Caco-2 (cell line): ENCODE results near the gene LPCAT3. TPM values are rescaled to one million over a fixed set of nuclear protein-coding genes. Genes with fewer than 3 reads are reported as not detected.

ENCODE experiments used
- BruUV-seq: library from RNA; stranded (reverse); fragments of 400-500 nt; replicated peaks from 2 replicates; lab custom pipeline; 2021; lab: Mats Ljungman, UMichigan
- CTCF ChIA-PET: fragments of 300-600 bp; sonication (Branson Sonifier 250); formaldehyde crosslinking; loops from one replicate; lab custom pipeline; 2022; ENCODE audit warnings: antibody characterized with exemption; lab: Charles Lee
- POLR2A ChIA-PET: fragments of 300-600 bp; sonication (Branson Sonifier 250); formaldehyde crosslinking; loops from one replicate; lab custom pipeline; 2022; ENCODE audit warnings: antibody characterized with exemption; lab: Charles Lee
- DNase-seq, 2 experiments: peaks; one replicate each; pipeline versions ENCODE4 v3.0.0 to v3.0.0-alpha.2; 2020 to 2022
- H3K27me3 ChIP-seq: replicated peaks from 2 replicates; pipeline ENCODE4 v1.6.0; 2011; ENCODE audit warnings: low read length; ENCODE audit not compliant: control insufficient read depth, insufficient read depth
- H3K36me3 ChIP-seq: 2 replicates; pipeline ENCODE4 v1.5.1; 2011; ENCODE audit warnings: low read length; ENCODE audit not compliant: control insufficient read depth, insufficient read depth
- H3K4me1 ChIP-seq: fragments of 250-450 bp; sonication (Bioruptor Pico); 2 replicates; pipeline ENCODE4 v1.5.1; 2020; ENCODE audit warnings: mild to moderate bottlenecking
- H3K4me3 ChIP-seq: 2 replicates; pipeline ENCODE4 v1.5.1; 2011; ENCODE audit warnings: low read depth, mild to moderate bottlenecking, control low read depth, low read length
- H3K9me3 ChIP-seq: fragments of 250-450 bp; sonication (Bioruptor Pico); 2 replicates; pipeline ENCODE4 v1.5.1; 2020; ENCODE audit warnings: mild to moderate bottlenecking, moderate library complexity
- H3K27ac Mint-ChIP-seq: one replicate; pipeline ENCODE4 v1.8.0; 2022; ENCODE audit warnings: mixed read lengths; ENCODE audit not compliant: unreplicated experiment
- H3K27me3 Mint-ChIP-seq: one replicate; pipeline ENCODE4 v1.8.0; 2022; ENCODE audit warnings: mixed read lengths; ENCODE audit not compliant: insufficient read depth, unreplicated experiment
- H3K36me3 Mint-ChIP-seq: one replicate; pipeline ENCODE4 v1.8.0; 2022; ENCODE audit warnings: mild to moderate bottlenecking, mixed read lengths; ENCODE audit not compliant: insufficient read depth, unreplicated experiment
- H3K4me1 Mint-ChIP-seq: one replicate; pipeline ENCODE4 v1.8.0; 2022; ENCODE audit warnings: low read depth, mixed read lengths; ENCODE audit not compliant: unreplicated experiment
- H3K4me3 Mint-ChIP-seq: one replicate; pipeline ENCODE4 v1.8.0; 2022; ENCODE audit warnings: mild to moderate bottlenecking, moderate library complexity, mixed read lengths; ENCODE audit not compliant: unreplicated experiment
- H3K9me3 Mint-ChIP-seq: one replicate; pipeline ENCODE4 v1.8.0; 2022; ENCODE audit warnings: mixed read lengths; ENCODE audit not compliant: unreplicated experiment
- CTCF ChIP-seq, 2 experiments: fragments of 200-600 bp in 1 of 2; IDR thresholded peaks; 1 replicate in 1 of 2; 2 replicates in 1 of 2; pipeline versions ENCODE4 v1.5.1 to v1.8.0; 2011 to 2022; ENCODE audit warnings: antibody characterized with exemption in 1 of 2, control low read depth in 1 of 2, inconsistent platforms in 1 of 2, low read depth in 1 of 2, low read length in 1 of 2, mild to moderate bottlenecking in 1 of 2, moderate library complexity in 1 of 2; ENCODE audit not compliant: insufficient read depth in 1 of 2, severe bottlenecking in 1 of 2, unreplicated experiment in 1 of 2
- intact Hi-C: fragments of 100-400 bp; cut with micrococcal nuclease; formaldehyde crosslinking; loops from one replicate; pipeline ENCODE4 v1.10.0; 2022; ENCODE audit not compliant: unreplicated experiment
- total RNA-seq: library from RNA; stranded (reverse); gene quantifications from 2 replicates; pipeline ENCODE4 v1.2.3, GENCODE V29; 2022

LPCAT3 gene
- total RNA-seq, 1 experiment from 2014 or later, result 142 TPM

GRCh38 chr12:6959058-6959804 is 59.0 kb downstream of the LPCAT3 start:
- H3K4me1 ChIP-seq, result peaks cover 21% of the 10 kb centered on the region
- no peaks in the 10 kb centered on the region for H3K36me3 ChIP-seq
- intact Hi-C loops, result no loop called here
- H3K27me3 ChIP-seq, result no peaks in the 10 kb centered on the region
- H3K4me3 Mint-ChIP-seq, result no peak overlapping the region
- no peak for DNase-seq
- H3K27me3 Mint-ChIP-seq, result no peaks in the 10 kb centered on the region
- ChIA-PET POLR2A (interaction anchor here (9.3 kb wide), 1 partner anchor 14 kb away, joined by 237 read pairs; the partner anchor contains the start of genes C12orf57 and RNU7-1), CTCF (interaction anchor here (1.2 to 8.6 kb wide), 2 partner anchors 10 to 14 kb away, joined by 3 to 241 read pairs; partner anchors contain the start of genes C12orf57 and RNU7-1)
- TF ChIP-seq CTCF (IDR thresholded peaks at IDR 0.05; ENCODE audit: insufficient read depth in 1 of 2, low read depth in 1 of 2, low read length in 1 of 2, severe bottlenecking in 1 of 2, unreplicated experiment in 1 of 2), result no peak
- H3K4me3 ChIP-seq, result no peak overlapping the region
- H3K36me3 Mint-ChIP-seq, result peaks cover 28% of the 10 kb centered on the region
- H3K9me3 Mint-ChIP-seq, result no peaks in the 10 kb centered on the region
- H3K4me1 Mint-ChIP-seq, result peaks cover 21% of the 10 kb centered on the region
- no peaks in the 10 kb centered on the region for H3K9me3 ChIP-seq
- no peak overlapping the region for H3K27ac Mint-ChIP-seq
- BruUV-seq, result no TSS peak

- no peaks in the 10 kb centered on the region for H3K27me3 ChIP-seq
- H3K36me3 ChIP-seq, result no peaks in the 10 kb centered on the region
- H3K36me3 Mint-ChIP-seq, result peaks cover 22% of the 10 kb centered on the region
- ChIA-PET CTCF (interaction anchor here (0.9 to 8.6 kb wide), 2 partner anchors 13 to 89 kb away, joined by 3 to 241 read pairs; partner anchors contain the start of genes C12orf57 and RNU7-1), POLR2A (interaction anchor here (9.3 kb wide), 1 partner anchor 13 kb away, joined by 237 read pairs; the partner anchor contains the start of genes C12orf57 and RNU7-1)
- no peak overlapping the region for H3K4me3 ChIP-seq
- BruUV-seq, result no TSS peak
- H3K9me3 Mint-ChIP-seq, result no peaks in the 10 kb centered on the region
- H3K27ac Mint-ChIP-seq, result no peak overlapping the region
- no peaks in the 10 kb centered on the region for H3K9me3 ChIP-seq
- no peak for TF ChIP-seq CTCF (IDR thresholded peaks at IDR 0.05; ENCODE audit: insufficient read depth in 1 of 2, low read depth in 1 of 2, low read length in 1 of 2, severe bottlenecking in 1 of 2, unreplicated experiment in 1 of 2)
- peaks cover 21% of the 10 kb centered on the region for H3K4me1 ChIP-seq
- intact Hi-C loops, result no loop called here
- no peaks in the 10 kb centered on the region for H3K27me3 Mint-ChIP-seq
- no peak for DNase-seq
- no peak overlapping the region for H3K4me3 Mint-ChIP-seq
- H3K4me1 Mint-ChIP-seq, result peaks cover 21% of the 10 kb centered on the region
These were observed 59.6 kb downstream of the LPCAT3 start for GRCh38 chr12:6958609-6959057.

GRCh38 chr12:6957741-6958608 is 60.3 kb downstream of the LPCAT3 start:
- BruUV-seq, result no TSS peak
- no peak for DNase-seq
- H3K27ac Mint-ChIP-seq, result no peak overlapping the region
- intact Hi-C loops, result no loop called here
- CTCF ChIA-PET, result interaction anchor here (0.5 to 1.0 kb wide), 3 partner anchors 12 to 88 kb away, joined by 3 read pairs; no protein-coding TSS in a partner anchor
- H3K36me3 Mint-ChIP-seq, result peaks cover 15% of the 10 kb centered on the region
- Histone ChIP-seq H3K4me1 (peaks cover 21% of the 10 kb centered on the region), H3K27me3 (no peaks in the 10 kb centered on the region), H3K4me3 (no peak overlapping the region), H3K9me3 (no peaks in the 10 kb centered on the region), H3K36me3 (no peaks in the 10 kb centered on the region)
- H3K27me3 Mint-ChIP-seq, result no peaks in the 10 kb centered on the region
- POLR2A ChIA-PET, result interaction anchor here (9.3 kb wide), 1 partner anchor 13 kb away, joined by 237 read pairs; the partner anchor contains the start of genes C12orf57 and RNU7-1
- peaks cover 21% of the 10 kb centered on the region for H3K4me1 Mint-ChIP-seq
- no peaks in the 10 kb centered on the region for H3K9me3 Mint-ChIP-seq
- no peak overlapping the region for H3K4me3 Mint-ChIP-seq
- TF ChIP-seq CTCF (IDR thresholded peaks at IDR 0.05; ENCODE audit: insufficient read depth in 1 of 2, low read depth in 1 of 2, low read length in 1 of 2, severe bottlenecking in 1 of 2, unreplicated experiment in 1 of 2), result no peak
